Astrocyte (in vitro differentiated cells and primary cell): ENCODE data around the gene NPTN. TPM values are rescaled to one million over a fixed set of nuclear protein-coding genes. Genes with fewer than 3 reads are reported as not detected.

Experiments used
- DNase-seq: peaks from one replicate; pipeline ENCODE4 v3.0.0-alpha.2; 2010; ENCODE audit warnings: low read depth
- FAIRE-seq: peaks from 2 replicates; lab custom pipeline; 2011; peaks lifted over from hg19 to GRCh38; lab: Jason Lieb, UNC
- H2AFZ ChIP-seq: 2 replicates; pipeline ENCODE4 v1.6.0; 2012; ENCODE audit warnings: low read depth, low read length, inconsistent platforms
- H3K27ac ChIP-seq: 2 replicates; pipeline ENCODE4 v1.5.1; 2011; ENCODE audit warnings: low read depth, low read length, inconsistent platforms
- H3K27me3 ChIP-seq: 2 replicates; pipeline ENCODE4 v1.6.0; 2011; ENCODE audit warnings: low read length, inconsistent platforms; ENCODE audit not compliant: insufficient read depth
- H3K36me3 ChIP-seq: 2 replicates; pipeline ENCODE4 v1.5.1; 2011; ENCODE audit warnings: low read length, inconsistent platforms; ENCODE audit not compliant: insufficient read depth
- H3K4me1 ChIP-seq: 2 replicates; pipeline ENCODE4 v1.5.1; 2011; ENCODE audit warnings: low read length, inconsistent platforms; ENCODE audit not compliant: insufficient read depth
- H3K4me2 ChIP-seq: 2 replicates; pipeline ENCODE4 v1.6.0; 2012; ENCODE audit warnings: low read length, inconsistent platforms
- H3K4me3 ChIP-seq: 2 replicates; pipeline ENCODE4 v1.5.1; 2011; ENCODE audit warnings: low read depth, mild to moderate bottlenecking, low read length, inconsistent platforms; ENCODE audit not compliant: insufficient read depth
- H3K79me2 ChIP-seq: 2 replicates; pipeline ENCODE4 v1.6.0; 2012; ENCODE audit warnings: mild to moderate bottlenecking, low read length, inconsistent platforms; ENCODE audit not compliant: insufficient read depth
- H3K9ac ChIP-seq: 2 replicates; pipeline ENCODE4 v1.6.0; 2012; ENCODE audit warnings: mild to moderate bottlenecking, low read length, inconsistent platforms
- H3K9me3 ChIP-seq: 2 replicates; pipeline ENCODE4 v1.5.1; 2012; ENCODE audit warnings: low read depth, mild to moderate bottlenecking, low read length, inconsistent platforms; ENCODE audit not compliant: insufficient read depth
- H4K20me1 ChIP-seq: 2 replicates; pipeline ENCODE4 v1.6.0; 2012; ENCODE audit warnings: low read length, inconsistent platforms; ENCODE audit not compliant: insufficient read depth
- H3K27ac Mint-ChIP-seq: one replicate; pipeline ENCODE4 v1.8.0; 2021; ENCODE audit warnings: mild to moderate bottlenecking, mixed read lengths; ENCODE audit not compliant: unreplicated experiment
- H3K27me3 Mint-ChIP-seq: one replicate; pipeline ENCODE4 v1.8.0; 2021; ENCODE audit warnings: low read depth, mixed read lengths; ENCODE audit not compliant: unreplicated experiment
- H3K36me3 Mint-ChIP-seq: one replicate; pipeline ENCODE4 v1.8.0; 2021; ENCODE audit warnings: low read depth, mixed read lengths; ENCODE audit not compliant: unreplicated experiment
- H3K4me1 Mint-ChIP-seq: one replicate; pipeline ENCODE4 v1.8.0; 2021; ENCODE audit warnings: low read depth, mixed read lengths; ENCODE audit not compliant: unreplicated experiment
- H3K4me3 Mint-ChIP-seq: one replicate; pipeline ENCODE4 v1.8.0; 2021; ENCODE audit warnings: mild to moderate bottlenecking, moderate library complexity, mixed read lengths; ENCODE audit not compliant: unreplicated experiment
- H3K9me3 Mint-ChIP-seq: one replicate; pipeline ENCODE4 v1.8.0; 2021; ENCODE audit warnings: mild to moderate bottlenecking, mixed read lengths; ENCODE audit not compliant: unreplicated experiment
- EZH2 ChIP-seq: IDR thresholded peaks from 2 replicates; pipeline ENCODE4 v1.6.1; 2012; ENCODE audit warnings: mild to moderate bottlenecking, low read length, inconsistent platforms; ENCODE audit not compliant: insufficient read depth
- total RNA-seq: library from RNA; stranded (reverse); gene quantifications from 2 replicates; pipeline ENCODE4 v1.2.1, GENCODE V29; 2021
- TF ChIP-seq, protein P1 (sequence below): IDR thresholded peaks from 2 replicates; pipeline ENCODE4 v1.5.1; 2011; ENCODE audit warnings: low read depth, mild to moderate bottlenecking, inconsistent platforms, low read length, moderate library complexity; ENCODE audit not compliant: insufficient read depth

Gene NPTN
- total RNA-seq, 1 donor from 2014 or later, result 281 TPM

DNA sequence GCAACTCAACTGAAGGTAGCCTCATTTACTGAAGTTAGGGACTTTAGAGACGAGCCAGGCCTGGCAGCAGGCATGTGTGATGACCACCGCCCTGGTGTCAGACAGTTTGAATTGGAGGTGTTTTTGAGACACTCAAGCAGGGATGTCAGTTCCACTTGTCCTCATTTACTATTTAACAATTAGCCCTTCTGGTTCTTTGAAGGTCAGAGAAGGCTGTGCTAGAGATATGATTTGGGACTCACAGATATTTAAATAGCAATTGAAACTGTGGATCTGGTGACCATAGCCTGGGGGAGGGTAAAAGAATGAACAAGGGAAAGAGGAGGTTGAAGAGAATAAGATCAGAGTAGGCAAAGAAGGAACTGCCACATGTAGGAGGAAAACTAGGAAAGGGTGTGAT is 115.6 kb downstream of the NPTN start:
- no peak for FAIRE-seq
- Histone ChIP-seq H3K27me3 (no peaks in the 10 kb centered on the region), H3K4me1 (no peaks in the 10 kb centered on the region), H3K9ac (no peak overlapping the region), H3K9me3 (no peaks in the 10 kb centered on the region), H3K27ac (no peak overlapping the region), H3K4me2 (no peak overlapping the region), H3K4me3 (no peak overlapping the region), H3K36me3 (no peaks in the 10 kb centered on the region), H3K79me2 (no peaks in the 10 kb centered on the region), H2AFZ (no peak overlapping the region), H4K20me1 (no peaks in the 10 kb centered on the region)
- Mint-ChIP-seq H3K4me1 (peaks cover 8% of the 10 kb centered on the region), H3K4me3 (no peak overlapping the region), H3K27ac (no peak overlapping the region), H3K9me3 (peaks cover 1% of the 10 kb centered on the region), H3K36me3 (no peaks in the 10 kb centered on the region), H3K27me3 (peaks cover 2% of the 10 kb centered on the region)
- TF ChIP-seq EZH2, result no peak
- TF ChIP-seq, protein P1, sequence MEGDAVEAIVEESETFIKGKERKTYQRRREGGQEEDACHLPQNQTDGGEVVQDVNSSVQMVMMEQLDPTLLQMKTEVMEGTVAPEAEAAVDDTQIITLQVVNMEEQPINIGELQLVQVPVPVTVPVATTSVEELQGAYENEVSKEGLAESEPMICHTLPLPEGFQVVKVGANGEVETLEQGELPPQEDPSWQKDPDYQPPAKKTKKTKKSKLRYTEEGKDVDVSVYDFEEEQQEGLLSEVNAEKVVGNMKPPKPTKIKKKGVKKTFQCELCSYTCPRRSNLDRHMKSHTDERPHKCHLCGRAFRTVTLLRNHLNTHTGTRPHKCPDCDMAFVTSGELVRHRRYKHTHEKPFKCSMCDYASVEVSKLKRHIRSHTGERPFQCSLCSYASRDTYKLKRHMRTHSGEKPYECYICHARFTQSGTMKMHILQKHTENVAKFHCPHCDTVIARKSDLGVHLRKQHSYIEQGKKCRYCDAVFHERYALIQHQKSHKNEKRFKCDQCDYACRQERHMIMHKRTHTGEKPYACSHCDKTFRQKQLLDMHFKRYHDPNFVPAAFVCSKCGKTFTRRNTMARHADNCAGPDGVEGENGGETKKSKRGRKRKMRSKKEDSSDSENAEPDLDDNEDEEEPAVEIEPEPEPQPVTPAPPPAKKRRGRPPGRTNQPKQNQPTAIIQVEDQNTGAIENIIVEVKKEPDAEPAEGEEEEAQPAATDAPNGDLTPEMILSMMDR, result no peak
- no peak for DNase-seq

DNA sequence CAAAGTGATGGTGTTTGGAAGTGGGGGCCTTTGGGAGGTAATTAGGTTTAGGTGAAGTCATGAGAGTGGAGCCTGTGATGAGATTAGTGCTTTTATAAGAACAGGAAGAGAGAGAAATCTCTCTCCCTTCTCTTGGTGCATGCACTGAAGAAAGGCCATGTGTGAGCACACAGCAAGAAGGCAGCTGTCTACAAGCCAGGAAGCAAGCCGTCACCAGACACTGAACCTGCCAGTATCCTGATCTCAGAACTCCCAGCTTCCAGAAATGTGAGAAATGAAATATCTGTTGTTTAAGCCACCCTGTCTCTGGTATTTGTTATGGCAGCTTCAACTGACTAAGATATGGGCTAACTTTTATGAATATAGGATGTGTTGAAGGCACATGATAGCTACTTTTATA is 117.7 kb downstream of the NPTN start:
- no peak overlapping the region for H3K27ac ChIP-seq
- peaks cover 1% of the 10 kb centered on the region for H3K9me3 Mint-ChIP-seq
- H3K4me1 Mint-ChIP-seq, result peaks cover 2% of the 10 kb centered on the region
- no peaks in the 10 kb centered on the region for H3K36me3 ChIP-seq
- no peak overlapping the region for H3K4me3 Mint-ChIP-seq
- H3K9me3 ChIP-seq, result no peaks in the 10 kb centered on the region
- no peaks in the 10 kb centered on the region for H3K4me1 ChIP-seq
- no peaks in the 10 kb centered on the region for H3K27me3 ChIP-seq
- TF ChIP-seq, protein P1, result no peak
- no peak for TF ChIP-seq EZH2
- no peaks in the 10 kb centered on the region for H3K36me3 Mint-ChIP-seq
- peaks cover 2% of the 10 kb centered on the region for H3K27me3 Mint-ChIP-seq
- H3K9ac ChIP-seq, result no peak overlapping the region
- no peak overlapping the region for H3K27ac Mint-ChIP-seq
- FAIRE-seq, result no peak
- no peak overlapping the region for H3K4me3 ChIP-seq
- no peak overlapping the region for H3K4me2 ChIP-seq
- H2AFZ ChIP-seq, result no peak overlapping the region
- no peaks in the 10 kb centered on the region for H4K20me1 ChIP-seq
- no peak for DNase-seq
- no peaks in the 10 kb centered on the region for H3K79me2 ChIP-seq

Other genes starting within 250 kb of the NPTN start
- gene REC114, start 190.2 kb downstream of the NPTN start, total RNA-seq, result not detected in 2 replicates
- 220 and 225 TPM in 2 replicates for gene CD276, start 51.0 kb upstream of the NPTN start, total RNA-seq
- gene INSYN1, start 120.0 kb upstream of the NPTN start, total RNA-seq, result 5.2 and 9.1 TPM in 2 replicates
- gene TBC1D21, start 240.2 kb upstream of the NPTN start, total RNA-seq, result not detected in 2 replicates